HEK293T (cell line): ENCODE data around the gene CHCHD3.

ENCODE experiments used
- BHLHE40 ChIP-seq: fragments of 450-650 bp; IDR thresholded peaks from 2 replicates; pipeline ENCODE4 v1.6.1; 2016; ENCODE audit warnings: mild to moderate bottlenecking, moderate library complexity, borderline replicate concordance
- CTBP1 ChIP-seq: fragments of 450-650 bp; IDR thresholded peaks from 2 replicates; pipeline ENCODE4 v1.6.1; 2016; ENCODE audit warnings: borderline replicate concordance
- FOXA1 ChIP-seq: fragments of 450-650 bp; IDR thresholded peaks from 2 replicates; pipeline ENCODE4 v1.6.1; 2016; ENCODE audit warnings: mild to moderate bottlenecking
- FOXM1 ChIP-seq: fragments of 450-650 bp; IDR thresholded peaks from 2 replicates; pipeline ENCODE4 v1.6.1; 2017; ENCODE audit warnings: mild to moderate bottlenecking, borderline replicate concordance

- no peak for TF ChIP-seq FOXM1
- no peak for TF ChIP-seq CTBP1
- TF ChIP-seq FOXA1 = no peak
- no peak for TF ChIP-seq BHLHE40
Measured at GRCh38 chr7:132769280-132769679, 312.6 kb downstream of the CHCHD3 start.
